B cell (primary cell): ENCODE data around the gene TMTC3. TPM values are rescaled to one million over a fixed set of nuclear protein-coding genes. Genes with fewer than 3 reads are reported as not detected.

Source experiments
- ATAC-seq: fragments of 200-7000 bp; cut with Tn5 transposase; one replicate; pipeline ENCODE4 v1.10.0; 2021; ENCODE audit warnings: low read depth, mild to moderate bottlenecking, moderate number of reproducible peaks, moderate library complexity
- CTCF ChIA-PET: fragments of 350-600 bp; sonication (Branson Sonifier 250); formaldehyde crosslinking; loops from one replicate; lab custom pipeline; 2021; ENCODE audit warnings: antibody characterized with exemption, inconsistent platforms; lab: Charles Lee
- POLR2A ChIA-PET: fragments of 350-600 bp; sonication (Branson Sonifier 250); formaldehyde crosslinking; loops from one replicate; lab custom pipeline; 2021; ENCODE audit warnings: antibody characterized with exemption; lab: Charles Lee
- DNase-seq: peaks from one replicate; pipeline ENCODE4 v3.0.0; 2013
- H2AFZ ChIP-seq: 2 replicates; pipeline ENCODE4 v1.6.1; 2012; ENCODE audit warnings: mild to moderate bottlenecking, low read depth, low read length; ENCODE audit not compliant: insufficient read depth, poor library complexity, severe bottlenecking
- H3K27ac ChIP-seq, 2 donors: 1 replicate in 1 of 2; 2 replicates in 1 of 2; pipeline ENCODE4 v1.5.1; 2012 to 2013; ENCODE audit warnings: low read length in 2 of 2, mild to moderate bottlenecking in 2 of 2, moderate library complexity in 1 of 2
- H3K27me3 ChIP-seq, 4 experiments: fragments of 200-600 bp in 1 of 4; sonication (generic) in 1 of 4; replicated peaks in 1 of 4; 1 replicate in 2 of 4; 2 replicates in 2 of 4; pipeline versions ENCODE4 v1.6.1 to v1.7.0; 2013 to 2016; ENCODE audit warnings: low read length in 3 of 4, mild to moderate bottlenecking in 2 of 4, mixed read lengths in 1 of 4, moderate library complexity in 1 of 4; ENCODE audit not compliant: insufficient read depth in 4 of 4, control insufficient read depth in 3 of 4; ENCODE audit errors: control extremely low read depth in 1 of 4
- H3K36me3 ChIP-seq, 2 experiments: replicated peaks in 1 of 2; 1 replicate in 1 of 2; 2 replicates in 1 of 2; pipeline versions ENCODE4 v1.6.1 to v1.7.1; 2013; ENCODE audit warnings: low read length in 1 of 2; ENCODE audit not compliant: insufficient read depth in 2 of 2, control insufficient read depth in 1 of 2; ENCODE audit errors: control extremely low read depth in 1 of 2, extremely low read depth in 1 of 2
- H3K4me1 ChIP-seq, 2 donors: fragments of 200-600 bp in 1 of 2; sonication (generic) in 1 of 2; 1 replicate in 1 of 2; 2 replicates in 1 of 2; pipeline versions ENCODE4 v1.5.1 to v1.6.1; 2013 to 2017; ENCODE audit warnings: low read length in 2 of 2; ENCODE audit not compliant: control insufficient read depth in 2 of 2, insufficient read depth in 2 of 2
- H3K4me2 ChIP-seq: replicated peaks from 2 replicates; pipeline ENCODE3; 2012; ENCODE audit warnings: mild to moderate bottlenecking, low read depth, low read length; ENCODE audit not compliant: poor library complexity, severe bottlenecking
- H3K4me3 ChIP-seq, 5 experiments: fragments of 200-600 bp in 1 of 5; sonication (generic) in 1 of 5; 1 replicate in 3 of 5; 2 replicates in 2 of 5; pipeline versions ENCODE4 v1.5.1 to v1.7.0; 2011 to 2016; ENCODE audit warnings: low read length in 4 of 5, mild to moderate bottlenecking in 4 of 5, low read depth in 2 of 5, control low read depth in 1 of 5, moderate library complexity in 1 of 5; ENCODE audit not compliant: insufficient read depth in 1 of 5; ENCODE audit errors: control extremely low read depth in 1 of 5, extremely low read depth in 1 of 5
- H3K79me2 ChIP-seq: fragments of 200-600 bp; sonication (generic); one replicate; pipeline ENCODE4 v1.6.0; 2016; ENCODE audit warnings: low read length; ENCODE audit not compliant: control insufficient read depth, insufficient read depth
- H3K9ac ChIP-seq: fragments of 200-600 bp; sonication (generic); 2 replicates; pipeline ENCODE4 v1.6.1; 2017; ENCODE audit warnings: mild to moderate bottlenecking, low read length, moderate library complexity
- H3K9me3 ChIP-seq, 3 donors: one replicate each; pipeline versions ENCODE4 v1.6.1 to v1.7.1; 2013; ENCODE audit warnings: low read length in 2 of 3; ENCODE audit not compliant: control insufficient read depth in 2 of 3, insufficient read depth in 1 of 3; ENCODE audit errors: control extremely low read depth in 1 of 3
- H4K20me1 ChIP-seq: 2 replicates; pipeline ENCODE4 v1.6.0; 2012; ENCODE audit warnings: mild to moderate bottlenecking, low read length; ENCODE audit not compliant: insufficient read depth, control insufficient read depth, poor library complexity, severe bottlenecking
- H3K27ac Mint-ChIP-seq: one replicate; pipeline ENCODE4 v1.8.0; 2021; ENCODE audit warnings: mixed read lengths
- H3K27me3 Mint-ChIP-seq: one replicate; pipeline ENCODE4 v1.8.0; 2021; ENCODE audit warnings: mixed read lengths
- H3K4me1 Mint-ChIP-seq: one replicate; pipeline ENCODE4 v1.8.0; 2021; ENCODE audit warnings: mixed read lengths
- H3K4me3 Mint-ChIP-seq: one replicate; pipeline ENCODE4 v1.8.0; 2021; ENCODE audit warnings: mixed read lengths
- H3K9me3 Mint-ChIP-seq: one replicate; pipeline ENCODE4 v1.8.0; 2022; ENCODE audit warnings: mixed read lengths; ENCODE audit not compliant: insufficient read depth
- EZH2 ChIP-seq: IDR thresholded peaks from 2 replicates; pipeline ENCODE4 v1.6.1; 2012; ENCODE audit warnings: borderline replicate concordance, low read depth, mild to moderate bottlenecking, moderate library complexity, low read length; ENCODE audit not compliant: insufficient read depth, poor library complexity, severe bottlenecking
- WGBS: methylation state at CpG from one replicate; pipeline ENCODE4 v1.1.5; 2013; ENCODE audit warnings: missing lambda C conversion rate; ENCODE audit not compliant: insufficient coverage; 5-methylcytosine and 5-hydroxymethylcytosine counted together
- intact Hi-C: fragments of 100-400 bp; cut with micrococcal nuclease; formaldehyde crosslinking; loops from one replicate; pipeline ENCODE4 v1.10.0; 2022
- polyA plus RNA-seq: library from polyadenylated mRNA; depleted of rRNA; stranded (reverse); fragments of >200 nt; gene quantifications from 2 replicates; pipeline ENCODE4 v1.2.3, GENCODE V29; 2012
- total RNA-seq, 2 donors: library from RNA; stranded (reverse); fragments of 120-200 nt in 1 of 2; gene quantifications; 1 replicate in 1 of 2; 2 replicates in 1 of 2; pipeline versions ENCODE4 v1.2.3 to v1.2.4, GENCODE V29; 2013 to 2022
- TF ChIP-seq, protein P1 (sequence below): fragments of 200-600 bp; IDR thresholded peaks from one replicate; pipeline ENCODE4 v1.8.0; 2022; ENCODE audit warnings: antibody characterized with exemption, mild to moderate bottlenecking

The TMTC3 gene
- total and polyA plus RNA-seq, 2 donors (not counting 1 experiment from before 2014, with no cell fraction given), result 1.7 to 10.1 TPM

GRCh38 chr12:88243982-88244381 lies 101.9 kb downstream of the TMTC3 start:
- no peak overlapping the region for H3K9ac ChIP-seq
- ChIA-PET CTCF (no interaction called here), POLR2A (no interaction called here)
- H3K4me3 Mint-ChIP-seq, result no peak overlapping the region
- TF ChIP-seq, protein P1, sequence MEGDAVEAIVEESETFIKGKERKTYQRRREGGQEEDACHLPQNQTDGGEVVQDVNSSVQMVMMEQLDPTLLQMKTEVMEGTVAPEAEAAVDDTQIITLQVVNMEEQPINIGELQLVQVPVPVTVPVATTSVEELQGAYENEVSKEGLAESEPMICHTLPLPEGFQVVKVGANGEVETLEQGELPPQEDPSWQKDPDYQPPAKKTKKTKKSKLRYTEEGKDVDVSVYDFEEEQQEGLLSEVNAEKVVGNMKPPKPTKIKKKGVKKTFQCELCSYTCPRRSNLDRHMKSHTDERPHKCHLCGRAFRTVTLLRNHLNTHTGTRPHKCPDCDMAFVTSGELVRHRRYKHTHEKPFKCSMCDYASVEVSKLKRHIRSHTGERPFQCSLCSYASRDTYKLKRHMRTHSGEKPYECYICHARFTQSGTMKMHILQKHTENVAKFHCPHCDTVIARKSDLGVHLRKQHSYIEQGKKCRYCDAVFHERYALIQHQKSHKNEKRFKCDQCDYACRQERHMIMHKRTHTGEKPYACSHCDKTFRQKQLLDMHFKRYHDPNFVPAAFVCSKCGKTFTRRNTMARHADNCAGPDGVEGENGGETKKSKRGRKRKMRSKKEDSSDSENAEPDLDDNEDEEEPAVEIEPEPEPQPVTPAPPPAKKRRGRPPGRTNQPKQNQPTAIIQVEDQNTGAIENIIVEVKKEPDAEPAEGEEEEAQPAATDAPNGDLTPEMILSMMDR, result no peak
- TF ChIP-seq EZH2, result no peak
- no peaks in the 10 kb centered on the region for H3K4me1 Mint-ChIP-seq
- ATAC-seq (no peak), DNase-seq (no peak)
- H3K4me2 ChIP-seq, result no peak overlapping the region
- H3K9me3 Mint-ChIP-seq, result peaks cover 2% of the 10 kb centered on the region
- no peaks in the 10 kb centered on the region for H4K20me1 ChIP-seq
- intact Hi-C loops, result no loop called here
- H3K9me3 ChIP-seq, result no peaks in the 10 kb centered on the region
- H3K79me2 ChIP-seq, result no peaks in the 10 kb centered on the region
- H3K36me3 ChIP-seq, result no peaks in the 10 kb centered on the region
- no peak overlapping the region for H3K27ac Mint-ChIP-seq
- WGBS, result 65% methylated on average over 3 of the region's 4 CpGs
- H3K27me3 ChIP-seq, result no peaks in the 10 kb centered on the region
- no peaks in the 10 kb centered on the region for H3K4me1 ChIP-seq
- peaks cover 3% of the 10 kb centered on the region for H3K27me3 Mint-ChIP-seq
- no peak overlapping the region for H3K27ac ChIP-seq
- no peak overlapping the region for H3K4me3 ChIP-seq
- no peak overlapping the region for H2AFZ ChIP-seq

DNA sequence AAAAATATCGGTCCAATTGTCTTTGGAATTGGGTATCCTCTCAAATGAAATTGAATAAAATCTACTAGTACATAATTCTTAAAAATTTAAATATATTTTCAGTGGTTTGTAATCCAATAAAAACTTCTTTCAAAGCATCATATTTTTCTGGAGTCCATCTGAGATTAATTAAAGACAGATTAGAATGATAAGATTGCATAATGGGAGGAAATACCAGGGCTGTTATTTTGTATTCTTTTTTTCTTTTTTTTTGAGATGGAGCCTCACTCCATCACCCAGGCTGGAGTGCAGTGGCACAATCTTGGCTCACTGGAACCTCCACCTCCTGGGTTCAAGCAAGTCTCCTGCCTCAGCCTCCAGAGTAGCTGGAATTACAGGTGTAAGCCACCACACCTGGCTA lies 103.8 kb downstream of the TMTC3 start:
- H3K36me3 ChIP-seq, result no peaks in the 10 kb centered on the region
- no peaks in the 10 kb centered on the region for H4K20me1 ChIP-seq
- TF ChIP-seq, protein P1, result no peak
- no peak for TF ChIP-seq EZH2
- no peaks in the 10 kb centered on the region for H3K79me2 ChIP-seq
- Mint-ChIP-seq H3K4me3 (no peak overlapping the region), H3K27me3 (peaks cover 3% of the 10 kb centered on the region), H3K27ac (no peak overlapping the region), H3K9me3 (no peaks in the 10 kb centered on the region), H3K4me1 (no peaks in the 10 kb centered on the region)
- H3K4me3 ChIP-seq, result no peak overlapping the region
- intact Hi-C loops, result no loop called here
- ATAC-seq (no peak), DNase-seq (no peak)
- no peak overlapping the region for H2AFZ ChIP-seq
- no CpG with 5 or more reads among the region's 1 CpG for WGBS
- H3K27me3 ChIP-seq, result no peaks in the 10 kb centered on the region
- ChIA-PET POLR2A (no interaction called here), CTCF (no interaction called here)
- no peak overlapping the region for H3K9ac ChIP-seq
- no peaks in the 10 kb centered on the region for H3K9me3 ChIP-seq
- H3K27ac ChIP-seq, result no peak overlapping the region
- no peak overlapping the region for H3K4me2 ChIP-seq
- no peaks in the 10 kb centered on the region for H3K4me1 ChIP-seq
